GM12878 (cell line): ENCODE measurements around the gene INSYN2B.

Experiments used
- ATF2 ChIP-seq: IDR thresholded peaks from 2 replicates; pipeline ENCODE4 v1.6.1; 2012; ENCODE audit warnings: low read length, inconsistent platforms
- ATF7 ChIP-seq: fragments of 450-650 bp; IDR thresholded peaks from 2 replicates; pipeline ENCODE4 v1.6.1; 2016; ENCODE audit warnings: low read depth, mild to moderate bottlenecking
- CTCF ChIP-seq, 3 experiments: IDR thresholded peaks in 2 of 3; conservative IDR thresholded peaks in 1 of 3; 2 replicates each; pipeline ENCODE4 v1.5.1; 2011; ENCODE audit warnings: low read depth in 3 of 3, low read length in 3 of 3, mild to moderate bottlenecking in 3 of 3, control low read depth in 2 of 3, moderate library complexity in 2 of 3, inconsistent platforms in 1 of 3, mixed read lengths in 1 of 3; ENCODE audit not compliant: control insufficient read depth in 2 of 3, insufficient read depth in 1 of 3; ENCODE audit errors: extremely low read depth in 1 of 3
- EP300 ChIP-seq, 2 experiments: fragments of 150-350 bp in 1 of 2; IDR thresholded peaks; 2 replicates each; pipeline ENCODE4 v1.6.1; 2011 to 2012; ENCODE audit warnings: low read depth in 2 of 2, low read length in 2 of 2, borderline replicate concordance in 1 of 2, improper control_type of control experiment in 1 of 2, inconsistent platforms in 1 of 2; ENCODE audit not compliant: control insufficient read depth in 1 of 2

- TF ChIP-seq CTCF (IDR thresholded peaks at IDR 0.05 in 2 of 3, conservative IDR thresholded peaks at IDR 0.05 in 1 of 3; ENCODE audit: control insufficient read depth in 2 of 3, extremely low read depth in 1 of 3, insufficient read depth in 1 of 3, low read depth in 3 of 3, low read length in 3 of 3) (no peak), ATF2 (no peak), EP300 (IDR thresholded peaks at IDR 0.05; ENCODE audit: borderline replicate concordance in 1 of 2, control insufficient read depth in 1 of 2, low read depth in 2 of 2, low read length in 2 of 2) (no peak), ATF7 (no peak)
These were observed 62.1 kb downstream of the INSYN2B start for GRCh38 chr5:169918228-169918627.
